OCI-LY1 (cell line): Measurements from ENCODE around the gene PVALEF.

Experiments used
- H2AFZ ChIP-seq: fragments of 200-600 bp; sonication (generic), shearing (Covaris generic); 2 replicates; pipeline ENCODE4 v1.6.0; 2014; ENCODE audit warnings: antibody characterized with exemption, mild to moderate bottlenecking, low read length
- H3F3A ChIP-seq: fragments of 200-600 bp; sonication (generic), shearing (Covaris generic); 2 replicates; pipeline ENCODE4 v1.6.0; 2014; ENCODE audit warnings: mild to moderate bottlenecking, antibody characterized with exemption, low read length, moderate library complexity; ENCODE audit not compliant: insufficient read depth
- H3K27ac ChIP-seq: fragments of 200-600 bp; sonication (generic); 2 replicates; pipeline ENCODE4 v1.5.1; 2014; ENCODE audit warnings: low read length, mixed run types, mild to moderate bottlenecking, low read depth; ENCODE audit not compliant: poor library complexity, severe bottlenecking
- H3K27me3 ChIP-seq: fragments of 200-600 bp; sonication (generic); 2 replicates; pipeline ENCODE4 v1.6.0; 2014; ENCODE audit warnings: antibody characterized with exemption, mild to moderate bottlenecking, low read length, moderate library complexity; ENCODE audit not compliant: insufficient read depth
- H3K36me3 ChIP-seq: fragments of 200-600 bp; sonication (generic); 2 replicates; pipeline ENCODE4 v1.6.1; 2014; ENCODE audit warnings: mild to moderate bottlenecking, antibody characterized with exemption, low read length, moderate library complexity, mixed read lengths; ENCODE audit not compliant: insufficient read depth
- H3K4me1 ChIP-seq: fragments of 200-600 bp; sonication (generic); 2 replicates; pipeline ENCODE4 v1.5.1; 2014; ENCODE audit warnings: mild to moderate bottlenecking, low read length, moderate library complexity; ENCODE audit not compliant: insufficient read depth, severe bottlenecking
- H3K4me2 ChIP-seq: fragments of 200-600 bp; sonication (generic), shearing (Covaris generic); 2 replicates; pipeline ENCODE4 v1.6.1; 2014; ENCODE audit warnings: low read length
- H3K4me3 ChIP-seq: fragments of 200-600 bp; sonication (generic); 2 replicates; pipeline ENCODE4 v1.5.1; 2014; ENCODE audit warnings: low read length, low read depth, mild to moderate bottlenecking, mixed read lengths; ENCODE audit not compliant: poor library complexity, severe bottlenecking
- H3K79me2 ChIP-seq: fragments of 200-600 bp; shearing (Covaris generic); 2 replicates; pipeline ENCODE4 v1.6.1; 2016; ENCODE audit warnings: mixed run types, low read length, mixed read lengths; ENCODE audit not compliant: insufficient read depth
- H3K9ac ChIP-seq: fragments of 200-600 bp; sonication (generic), shearing (Covaris generic); 2 replicates; pipeline ENCODE4 v1.6.1; 2014; ENCODE audit warnings: mild to moderate bottlenecking, low read length, mixed read lengths
- H3K9me2 ChIP-seq: fragments of 200-600 bp; sonication (generic), shearing (Covaris generic); 2 replicates; pipeline ENCODE4 v1.6.1; 2014; ENCODE audit warnings: low read depth, mild to moderate bottlenecking, low read length, mixed read lengths
- H3K9me3 ChIP-seq: fragments of 200-600 bp; shearing (Covaris generic); 2 replicates; pipeline ENCODE4 v1.6.1; 2014; ENCODE audit warnings: low read length, mixed read lengths
- H4K20me1 ChIP-seq: fragments of 200-600 bp; sonication (generic), shearing (Covaris generic); 2 replicates; pipeline ENCODE4 v1.6.0; 2016; ENCODE audit warnings: mild to moderate bottlenecking, low read length; ENCODE audit not compliant: insufficient read depth
- CTCF ChIP-seq: fragments of 200-600 bp; sonication (generic), shearing (Covaris generic); IDR thresholded peaks from 2 replicates; pipeline ENCODE4 v1.5.1; 2017; ENCODE audit warnings: mild to moderate bottlenecking, antibody characterized with exemption, low read length, moderate library complexity, mixed read lengths
- EZH2 ChIP-seq: fragments of 200-600 bp; sonication (generic), shearing (Covaris generic); IDR thresholded peaks from 2 replicates; pipeline ENCODE4 v1.8.0; 2017; ENCODE audit warnings: borderline replicate concordance, mixed run types, mild to moderate bottlenecking, antibody characterized with exemption, low read length, moderate library complexity, mixed read lengths

PVALEF gene

DNA sequence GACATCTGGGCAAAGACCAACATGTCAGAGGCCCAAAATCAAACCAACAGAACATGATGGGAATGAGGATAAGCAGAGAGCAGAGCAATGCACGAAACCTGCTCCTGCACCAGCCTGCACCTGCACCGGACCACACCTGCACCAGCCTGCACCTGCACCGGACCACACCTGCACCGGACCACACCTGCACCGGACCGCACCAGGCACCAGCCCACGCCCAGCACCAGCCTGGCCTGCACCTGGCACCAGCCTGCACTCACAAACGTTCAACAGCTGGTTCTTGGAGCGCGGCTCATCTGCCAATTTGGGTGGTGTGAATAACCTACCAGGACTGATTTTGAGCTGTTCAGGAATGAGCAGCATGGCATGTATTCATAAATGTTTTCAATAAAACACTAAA is 39.3 kb downstream of the PVALEF start:
- H3K9ac ChIP-seq, result no peak overlapping the region
- H3K27ac ChIP-seq, result no peak overlapping the region
- H3K27me3 ChIP-seq, result no peaks in the 10 kb centered on the region
- no peak overlapping the region for H3K4me3 ChIP-seq
- TF ChIP-seq EZH2 (no peak), CTCF (no peak)
- no peaks in the 10 kb centered on the region for H3K79me2 ChIP-seq
- no peak overlapping the region for H3K4me2 ChIP-seq
- H3K36me3 ChIP-seq, result peaks cover 19% of the 10 kb centered on the region; the same call in 1 of the 2 replicates
- H4K20me1 ChIP-seq, result no peaks in the 10 kb centered on the region
- H2AFZ ChIP-seq, result no peak overlapping the region
- H3K9me3 ChIP-seq, result no peaks in the 10 kb centered on the region
- no peaks in the 10 kb centered on the region for H3F3A ChIP-seq
- H3K9me2 ChIP-seq, result no peaks in the 10 kb centered on the region
- peaks cover 6% of the 10 kb centered on the region for H3K4me1 ChIP-seq

DNA sequence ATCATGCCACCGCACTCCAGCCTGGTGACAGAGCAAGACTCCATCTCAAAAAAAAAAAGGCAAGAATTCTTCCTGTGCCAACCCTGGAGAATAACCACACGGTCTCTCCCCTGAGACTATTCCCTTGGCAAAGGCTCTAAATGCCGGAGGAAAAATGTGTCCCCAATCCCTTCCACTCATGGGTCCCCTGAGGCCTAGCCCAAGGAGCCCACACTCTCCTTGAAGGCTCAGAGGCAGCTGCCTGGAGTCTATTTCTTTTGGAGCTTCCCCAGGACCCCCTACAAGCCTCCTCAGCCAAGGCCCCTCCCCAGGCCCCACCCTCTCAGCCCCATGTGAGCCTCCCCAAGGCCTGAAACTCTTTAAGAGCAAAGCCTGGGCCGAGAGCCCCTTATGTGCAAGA is 40.9 kb downstream of the PVALEF start:
- no peak overlapping the region for H3K9ac ChIP-seq
- peaks cover 19% of the 10 kb centered on the region; the same call in 1 of the 2 replicates for H3K36me3 ChIP-seq
- no peaks in the 10 kb centered on the region for H3F3A ChIP-seq

DNA sequence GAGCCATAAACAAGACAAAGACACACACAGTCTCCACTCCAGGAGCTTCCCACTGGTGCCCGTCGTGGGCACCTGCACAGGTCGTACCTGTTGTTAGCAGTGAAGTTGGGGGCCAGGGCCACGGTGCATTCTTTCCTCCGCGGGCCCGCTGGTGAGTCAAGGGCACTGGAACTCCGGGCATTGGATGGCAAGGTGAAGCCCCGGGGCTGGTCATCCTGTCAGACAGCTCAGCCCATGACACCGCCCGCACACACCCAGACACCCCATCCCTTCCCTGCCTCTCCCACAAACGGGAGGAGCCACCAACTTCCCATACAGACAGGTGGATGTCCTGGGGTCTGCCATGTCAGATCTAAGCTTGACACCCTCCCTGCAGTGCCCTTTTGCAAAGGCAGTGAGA is 41.4 kb downstream of the PVALEF start:
- H3K79me2 ChIP-seq, result no peaks in the 10 kb centered on the region
- no peaks in the 10 kb centered on the region for H4K20me1 ChIP-seq

More for the DNA sequence above, 40.9 kb downstream of the PVALEF start:
- TF ChIP-seq CTCF (no peak), EZH2 (no peak)
- no peaks in the 10 kb centered on the region for H4K20me1 ChIP-seq
- H3K4me1 ChIP-seq, result peaks cover 4% of the 10 kb centered on the region
- no peak overlapping the region for H3K27ac ChIP-seq
- no peak overlapping the region for H3K4me2 ChIP-seq
- H3K27me3 ChIP-seq, result no peaks in the 10 kb centered on the region
- no peaks in the 10 kb centered on the region for H3K9me2 ChIP-seq
- H2AFZ ChIP-seq, result no peak overlapping the region
- H3K4me3 ChIP-seq, result no peak overlapping the region
- H3K79me2 ChIP-seq, result no peaks in the 10 kb centered on the region
- no peaks in the 10 kb centered on the region for H3K9me3 ChIP-seq

More for the DNA sequence above, 41.4 kb downstream of the PVALEF start:
- H3K4me2 ChIP-seq, result no peak overlapping the region
- H3K27me3 ChIP-seq, result no peaks in the 10 kb centered on the region
- H3K4me1 ChIP-seq, result no peaks in the 10 kb centered on the region
- no peaks in the 10 kb centered on the region for H3F3A ChIP-seq
- H3K36me3 ChIP-seq, result peaks cover 16% of the 10 kb centered on the region; the same call in 1 of the 2 replicates
- TF ChIP-seq EZH2, result no peak
- no peak for TF ChIP-seq CTCF
- H3K9ac ChIP-seq, result no peak overlapping the region
- no peaks in the 10 kb centered on the region for H3K9me2 ChIP-seq
- H3K9me3 ChIP-seq, result no peaks in the 10 kb centered on the region
- H3K4me3 ChIP-seq, result no peak overlapping the region
- H2AFZ ChIP-seq, result no peak overlapping the region
- H3K27ac ChIP-seq, result no peak overlapping the region
